Inferior parietal cortex (tissue), 1 donor: ENCODE data around the gene RNF148.
"Not testable (repeated sequence)": the region's sequence is repeated elsewhere in the genome, so short reads cannot be mapped to it uniquely, and the experiment has no call there.

Source experiments
- DNase-seq: peaks from one replicate; pipeline ENCODE4 v3.0.0-alpha.2; 2016; ENCODE audit errors: extremely low spot score

The RNF148 gene

GRCh38 chr7:122691569-122692235 lies 11.0 kb downstream of the RNF148 start:
- DNase-seq: no peak

DNA sequence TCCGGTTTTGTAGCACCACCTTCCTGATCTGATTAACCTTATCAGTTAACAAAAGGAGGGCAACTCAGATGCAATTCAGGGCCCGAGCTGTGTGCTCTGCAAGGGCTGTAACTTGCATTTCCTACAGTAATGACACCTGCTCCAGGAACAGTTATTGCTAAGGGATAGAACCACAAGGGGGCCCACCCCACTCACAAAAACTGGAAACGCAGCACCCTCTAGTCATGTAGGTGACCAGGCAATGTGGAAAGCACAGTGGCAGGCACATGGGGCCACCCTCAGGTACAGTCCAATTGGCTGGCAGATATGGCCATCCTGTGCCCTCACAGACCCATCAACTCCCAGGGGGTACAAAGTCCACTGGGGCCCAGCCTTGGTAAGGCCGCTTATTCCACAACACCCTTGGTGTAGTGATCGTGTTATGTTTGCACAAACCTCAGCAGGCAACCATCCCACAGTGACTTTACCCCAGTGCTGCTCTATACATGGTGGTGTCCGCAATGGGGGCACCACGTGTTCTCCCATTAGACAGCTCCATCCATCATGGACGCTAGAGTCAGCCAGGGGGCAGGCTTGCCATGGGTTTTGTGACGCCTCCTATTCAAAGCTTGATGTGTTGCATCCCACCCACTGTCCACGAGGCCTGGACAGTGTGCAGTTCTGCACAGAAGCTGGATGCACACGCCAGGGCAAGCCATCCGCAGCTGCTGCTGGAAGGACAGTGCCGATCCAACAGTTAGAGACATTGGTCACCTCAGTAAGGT lies 13.2 kb downstream of the RNF148 start:
- no peak for DNase-seq

GRCh38 chr7:122688400-122688998 lies 14.2 kb downstream of the RNF148 start:
- no peak for DNase-seq

DNA sequence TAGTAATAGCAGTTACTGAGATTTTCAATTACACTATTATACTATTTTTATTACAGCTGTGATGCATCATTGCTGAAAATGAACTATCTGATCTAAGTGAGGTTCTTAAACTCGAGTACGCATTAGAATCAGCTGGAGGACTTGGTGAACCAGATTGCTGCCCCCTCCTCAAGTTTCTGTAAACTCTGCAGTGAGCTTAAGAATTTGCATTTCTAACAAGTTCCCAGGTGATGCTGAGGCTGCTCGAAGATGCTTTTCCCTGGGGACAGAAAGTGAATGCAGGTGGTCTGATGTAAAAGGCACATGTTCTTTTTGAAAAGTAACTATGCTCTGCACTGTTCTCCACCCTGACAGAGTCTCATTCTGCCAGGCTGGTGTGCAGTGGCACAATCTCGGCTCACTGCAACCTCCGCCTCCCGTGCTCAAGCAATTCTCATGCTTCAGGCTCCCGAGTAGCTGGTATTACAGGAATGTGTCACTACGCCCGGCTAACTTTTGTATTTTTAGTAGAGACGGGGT lies 16.3 kb downstream of the RNF148 start:
- no peak for DNase-seq

DNA sequence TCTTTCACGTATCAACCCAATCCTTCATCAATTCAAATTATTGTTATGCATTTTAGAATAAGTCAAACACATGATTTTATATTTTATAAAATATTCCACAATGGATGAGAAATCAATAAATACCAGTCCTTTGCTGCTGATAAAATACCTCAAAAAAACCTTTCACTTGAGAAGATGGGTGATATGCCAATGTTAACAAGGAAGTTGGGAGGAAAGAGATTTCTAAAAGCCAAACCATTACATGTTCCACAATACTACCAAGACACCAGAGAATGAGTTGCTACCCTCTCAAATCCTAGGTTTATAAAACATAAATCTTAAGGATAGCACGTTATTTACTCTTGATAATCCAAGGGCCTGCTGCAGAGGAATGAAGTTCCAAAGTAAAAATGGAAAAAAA lies 18.2 kb downstream of the RNF148 start:
- DNase-seq: no peak

DNA sequence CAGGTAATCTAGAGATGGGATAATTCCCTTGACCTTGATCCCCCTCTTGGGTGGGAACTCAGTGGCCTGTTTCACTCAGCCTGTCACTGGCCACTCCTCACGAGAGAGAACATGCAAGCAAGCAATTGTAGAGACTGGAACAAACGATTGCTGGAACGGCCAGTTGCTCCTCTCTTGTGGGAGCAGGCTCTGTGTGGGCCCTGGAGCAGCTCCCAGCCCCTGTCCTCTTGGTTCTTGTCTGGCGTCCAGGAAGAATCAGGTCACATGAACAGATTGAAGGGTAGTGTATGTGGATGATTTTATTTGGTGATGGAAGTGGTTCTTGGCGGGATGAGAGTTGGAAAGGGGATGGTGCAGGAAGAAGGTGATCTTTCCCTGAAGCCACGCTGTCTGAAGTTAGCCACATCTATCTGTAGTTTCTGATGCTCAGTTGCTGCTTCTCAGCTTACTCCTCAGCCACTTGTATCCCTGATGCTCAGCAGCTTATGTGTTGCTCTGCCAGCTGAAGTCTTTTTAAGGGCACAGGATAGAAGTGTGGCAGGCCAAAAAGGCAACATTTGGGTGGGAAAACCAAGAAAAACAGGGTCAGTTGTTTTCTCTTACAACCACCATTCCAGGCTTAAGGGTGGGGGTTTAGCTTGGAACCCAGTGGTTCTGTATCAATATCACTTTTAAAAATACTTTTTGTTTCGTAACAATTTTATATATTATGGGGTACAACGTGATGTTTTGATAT lies 19.7 kb downstream of the RNF148 start:
- DNase-seq: no peak

DNA sequence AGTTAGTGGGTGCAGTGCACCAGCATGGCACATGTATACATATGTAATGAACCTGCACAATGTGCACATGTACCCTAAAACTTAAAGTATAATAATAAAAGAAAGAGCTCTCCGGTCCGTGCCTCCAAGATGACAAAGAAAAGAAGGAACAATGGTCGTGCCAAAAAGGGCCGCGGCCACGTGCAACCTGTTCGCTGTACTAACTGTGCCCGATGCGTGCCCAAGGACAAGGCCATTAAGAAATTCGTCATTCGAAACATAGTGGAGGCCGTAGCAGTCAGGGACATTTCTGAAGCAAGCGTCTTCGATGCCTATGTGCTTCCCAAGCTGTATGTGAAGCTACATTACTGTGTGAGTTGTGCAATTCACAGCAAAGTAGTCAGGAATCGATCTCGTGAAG lies 21.5 kb downstream of the RNF148 start:
- DNase-seq: not testable (repeated sequence)

- no peak for DNase-seq
Measured at GRCh38 chr7:122679813-122680212, 22.9 kb downstream of the RNF148 start.

GRCh38 chr7:122679269-122679709 lies 23.4 kb downstream of the RNF148 start:
- DNase-seq: not testable (repeated sequence)

DNA sequence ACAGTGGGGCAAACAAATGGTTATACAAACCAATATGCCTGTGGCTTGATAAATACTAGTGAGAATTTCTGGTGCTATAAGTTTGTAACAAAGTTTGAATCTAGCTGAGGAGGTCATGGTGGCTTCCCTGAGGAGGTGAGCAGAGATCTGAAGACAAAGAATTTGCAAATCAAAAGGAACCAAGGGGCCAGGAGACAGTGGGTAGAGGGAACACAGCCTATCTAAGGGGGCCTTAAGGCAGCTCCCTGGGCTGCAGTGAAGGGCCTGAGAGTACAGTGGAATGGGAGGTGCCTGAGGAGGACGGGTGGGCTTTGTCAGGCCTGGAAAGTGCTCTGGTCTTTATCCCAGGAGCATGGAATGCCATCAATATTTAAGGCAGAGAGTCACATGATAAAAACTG lies 25.6 kb downstream of the RNF148 start:
- no peak for DNase-seq

DNA sequence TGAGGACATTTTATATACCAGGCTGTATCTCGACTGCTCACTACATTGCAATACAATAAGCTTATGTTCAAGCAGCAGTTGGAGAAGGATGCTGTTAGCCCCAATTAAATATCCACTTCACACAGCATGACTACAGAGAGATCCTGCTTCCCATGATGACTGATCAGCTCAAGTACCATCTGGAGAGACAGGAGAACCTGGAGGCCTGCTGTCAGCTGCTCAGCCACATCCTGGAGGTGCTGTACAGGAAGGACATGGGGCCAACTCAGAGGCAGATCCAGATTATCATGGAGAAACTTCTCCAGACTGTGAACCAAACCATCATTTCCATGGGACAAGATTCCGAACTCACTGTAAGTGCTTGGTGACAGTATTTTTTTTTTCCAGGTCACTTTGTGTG lies 26.3 kb downstream of the RNF148 start:
- no peak for DNase-seq

- DNase-seq: no peak
Measured at GRCh38 chr7:122675621-122676020, 27.1 kb downstream of the RNF148 start.

GRCh38 chr7:122675011-122675410 lies 27.7 kb downstream of the RNF148 start:
- DNase-seq: no peak

DNA sequence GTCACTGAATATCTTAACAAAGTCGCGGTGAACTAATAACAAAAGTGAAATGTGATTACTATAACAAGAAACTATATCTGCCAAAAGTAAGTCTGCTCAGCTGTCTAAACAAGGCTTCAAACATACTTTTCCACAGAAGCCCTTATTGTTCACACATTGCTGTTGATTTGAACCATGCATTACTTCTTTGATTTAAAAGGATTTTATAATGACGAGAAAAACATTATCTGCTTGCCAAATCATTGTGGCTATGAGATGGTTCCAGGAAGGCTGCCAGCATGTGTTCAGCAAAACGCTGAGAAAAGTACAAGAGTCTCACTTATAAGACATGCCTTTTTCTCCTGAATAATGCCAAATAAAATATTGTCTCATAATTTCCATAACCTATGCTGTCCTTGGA lies 28.2 kb downstream of the RNF148 start:
- DNase-seq: peak; percentile 53

- no peak for DNase-seq
Measured at GRCh38 chr7:122673951-122674350, 28.8 kb downstream of the RNF148 start.

- DNase-seq: no peak
Measured at GRCh38 chr7:122672536-122672935, 30.2 kb downstream of the RNF148 start.

- DNase-seq: no peak
Measured at GRCh38 chr7:122663733-122664132, 39.0 kb downstream of the RNF148 start.

DNA sequence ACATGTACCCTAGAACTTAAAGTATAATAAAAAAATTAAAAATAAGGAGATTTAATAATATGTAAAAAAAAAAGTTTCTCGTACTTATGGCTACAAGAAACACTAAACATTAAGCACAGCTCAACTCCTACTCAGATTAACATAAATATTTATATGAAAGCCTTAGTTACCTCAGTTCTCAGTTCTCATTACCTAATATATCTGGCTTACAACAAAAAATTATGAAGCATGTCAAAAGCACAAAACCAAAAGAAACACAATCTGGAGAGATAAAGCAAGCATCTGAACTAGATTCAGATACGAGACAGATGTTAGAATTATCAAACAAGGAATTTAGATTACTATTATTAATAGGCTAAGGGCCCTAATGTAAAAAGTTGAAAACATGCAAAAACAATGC lies 43.9 kb downstream of the RNF148 start:
- no peak for DNase-seq

- DNase-seq: no peak
Measured at GRCh38 chr7:122653685-122654084, 49.0 kb downstream of the RNF148 start.

GRCh38 chr7:122652876-122653275 lies 49.8 kb downstream of the RNF148 start:
- DNase-seq: no peak
